DOHH2 (cell line): ENCODE data around the gene RPS6KA4.

ENCODE experiments used
- H3F3A ChIP-seq: fragments of 200-600 bp; sonication (generic), shearing (Covaris generic); 2 replicates; pipeline ENCODE4 v1.6.0; 2016; ENCODE audit warnings: antibody characterized with exemption, mild to moderate bottlenecking; ENCODE audit not compliant: control insufficient read depth, insufficient read depth
- H3K27ac ChIP-seq: fragments of 200-600 bp; sonication (generic); 2 replicates; pipeline ENCODE4 v1.5.1; 2014; ENCODE audit warnings: low read depth, mild to moderate bottlenecking, low read length, moderate library complexity
- H3K27me3 ChIP-seq: fragments of 200-600 bp; sonication (generic); 2 replicates; pipeline ENCODE4 v1.6.1; 2014; ENCODE audit warnings: mild to moderate bottlenecking, low read length, mixed read lengths; ENCODE audit not compliant: control insufficient read depth
- H3K36me3 ChIP-seq: fragments of 200-600 bp; sonication (generic); 2 replicates; pipeline ENCODE4 v1.6.1; 2014; ENCODE audit warnings: mild to moderate bottlenecking, low read length, moderate library complexity, mixed read lengths; ENCODE audit not compliant: control insufficient read depth
- H3K4me1 ChIP-seq: fragments of 200-600 bp; sonication (generic); 2 replicates; pipeline ENCODE4 v1.6.1; 2014; ENCODE audit warnings: mild to moderate bottlenecking, low read length, mixed read lengths; ENCODE audit not compliant: control insufficient read depth
- H3K4me2 ChIP-seq: fragments of 200-600 bp; sonication (generic); 2 replicates; pipeline ENCODE4 v1.6.0; 2014; ENCODE audit warnings: mild to moderate bottlenecking, low read length, moderate library complexity
- H3K4me3 ChIP-seq: fragments of 200-600 bp; sonication (generic); 2 replicates; pipeline ENCODE4 v1.5.1; 2014; ENCODE audit warnings: mild to moderate bottlenecking, low read length, mixed read lengths
- H3K79me2 ChIP-seq: fragments of 200-600 bp; sonication (generic); 2 replicates; pipeline ENCODE4 v1.6.1; 2014; ENCODE audit warnings: mild to moderate bottlenecking, low read length, mixed read lengths; ENCODE audit not compliant: control insufficient read depth
- H3K9me2 ChIP-seq: fragments of 200-600 bp; sonication (generic); replicated peaks from 2 replicates; pipeline ENCODE4 v1.6.1; 2014; ENCODE audit warnings: mild to moderate bottlenecking, low read length, mixed read lengths; ENCODE audit not compliant: control insufficient read depth
- H3K9me3 ChIP-seq: fragments of 200-600 bp; sonication (generic); 2 replicates; pipeline ENCODE4 v1.6.1; 2014; ENCODE audit warnings: antibody characterized with exemption, low read length, mixed read lengths; ENCODE audit not compliant: control insufficient read depth, insufficient read depth
- H4K20me1 ChIP-seq: fragments of 200-600 bp; sonication (generic); 2 replicates; pipeline ENCODE4 v1.6.0; 2014; ENCODE audit warnings: low read depth, mild to moderate bottlenecking, antibody characterized with exemption, low read length, moderate library complexity; ENCODE audit not compliant: control insufficient read depth, insufficient read depth
- CTCF ChIP-seq: fragments of 200-600 bp; sonication (generic); IDR thresholded peaks from one replicate; pipeline ENCODE4 v1.5.1; 2014; ENCODE audit warnings: antibody characterized with exemption, mild to moderate bottlenecking, low read depth, low read length; ENCODE audit not compliant: poor library complexity, severe bottlenecking
- EZH2phosphoT487 ChIP-seq: fragments of 200-600 bp; sonication (generic); IDR thresholded peaks from 2 replicates; pipeline ENCODE4 v1.6.1; 2017; ENCODE audit warnings: borderline replicate concordance, mild to moderate bottlenecking, antibody characterized with exemption, low read length, moderate library complexity, mixed read lengths

Gene RPS6KA4

GRCh38 chr11:64410404-64410734 is 51.4 kb downstream of the RPS6KA4 start:
- H3K9me2 ChIP-seq = no peaks in the 10 kb centered on the region
- H3K9me3 ChIP-seq = peaks cover 1% of the 10 kb centered on the region; the same call in 1 of the 2 replicates
- H3K4me1 ChIP-seq = peaks cover 5% of the 10 kb centered on the region; the same call in 1 of the 2 replicates
- TF ChIP-seq EZH2phosphoT487 (no peak), CTCF (no peak)
- H3K36me3 ChIP-seq = no peaks in the 10 kb centered on the region
- H4K20me1 ChIP-seq = no peaks in the 10 kb centered on the region
- no peaks in the 10 kb centered on the region for H3K79me2 ChIP-seq
- no peak overlapping the region for H3K27ac ChIP-seq
- peaks cover 6% of the 10 kb centered on the region for H3K27me3 ChIP-seq
- no peak overlapping the region for H3K4me2 ChIP-seq
- H3F3A ChIP-seq = no peaks in the 10 kb centered on the region
- H3K4me3 ChIP-seq = no peak overlapping the region

GRCh38 chr11:64413417-64413816 is 54.5 kb downstream of the RPS6KA4 start:
- TF ChIP-seq CTCF (no peak), EZH2phosphoT487 (no peak)
- Histone ChIP-seq H3K4me2 (no peak overlapping the region), H3K9me3 (peaks cover 11% of the 10 kb centered on the region; the same call in 1 of the 2 replicates), H3K27me3 (peaks cover 6% of the 10 kb centered on the region), H4K20me1 (no peaks in the 10 kb centered on the region), H3K36me3 (no peaks in the 10 kb centered on the region), H3K4me1 (peaks cover 5% of the 10 kb centered on the region; the same call in 1 of the 2 replicates), H3K27ac (no peak overlapping the region), H3F3A (peaks cover 9% of the 10 kb centered on the region), H3K9me2 (no peaks in the 10 kb centered on the region), H3K4me3 (no peak overlapping the region), H3K79me2 (no peaks in the 10 kb centered on the region)

GRCh38 chr11:64415286-64415685 is 56.3 kb downstream of the RPS6KA4 start:
- Histone ChIP-seq H3K9me3 (peaks cover 14% of the 10 kb centered on the region; the same call in 1 of the 2 replicates), H4K20me1 (no peaks in the 10 kb centered on the region), H3K27me3 (peaks cover 6% of the 10 kb centered on the region), H3K9me2 (no peaks in the 10 kb centered on the region), H3K4me1 (peaks cover 5% of the 10 kb centered on the region; the same call in 1 of the 2 replicates), H3K79me2 (no peaks in the 10 kb centered on the region), H3K27ac (no peak overlapping the region), H3K4me2 (no peak overlapping the region), H3F3A (peaks cover 9% of the 10 kb centered on the region), H3K36me3 (no peaks in the 10 kb centered on the region), H3K4me3 (no peak overlapping the region)
- TF ChIP-seq EZH2phosphoT487 (no peak), CTCF (no peak)
